ENCODE measurements around the gene CELF5. TPM values are rescaled to one million over a fixed set of nuclear protein-coding genes. Genes with fewer than 3 reads are reported as not detected.

CELF5 gene
- 0.07 TPM in 1 of 2 replicates, not detected in the other for total RNA-seq

GRCh38 chr19:3224346-3225168 lies at the start of gene CELF5:
Gene CELF5, plus strand, starts transcription at chr19:3224661. Its CDS starts 79 bp downstream, at chr19:3224740.

GRCh38 chr19:3178377-3178972 lies 46.0 kb upstream of the CELF5 start, which contains the start of gene S1PR4:
Gene S1PR4, plus strand, starts transcription at chr19:3178769. Its CDS starts 24 bp downstream, at chr19:3178793.

GRCh38 chr19:3185461-3186159 lies 38.9 kb upstream of the CELF5 start, which contains the start of gene NCLN:
Gene NCLN, plus strand, starts transcription at chr19:3185930. Its CDS starts 101 bp downstream, at chr19:3186031.

Other genes starting within 250 kb of the CELF5 start
- gene TLE6, start 247.1 kb upstream of the CELF5 start, total RNA-seq = 0.28 TPM in 1 of 2 replicates, not detected in the other
- 0.34 and 3.9 TPM in 2 replicates for gene TLE2, start 195.4 kb upstream of the CELF5 start, total RNA-seq
- 85.4 and 251 TPM in 2 replicates for gene TLE5, start 162.2 kb upstream of the CELF5 start, total RNA-seq
- gene GNA11, start 130.3 kb upstream of the CELF5 start, total RNA-seq = 44.8 and 62.5 TPM in 2 replicates
- 93.0 and 95.7 TPM in 2 replicates for gene GNA15, start 88.6 kb upstream of the CELF5 start, total RNA-seq
- 0.43 TPM in 1 of 2 replicates, not detected in the other for gene S1PR4, start 45.9 kb upstream of the CELF5 start, total RNA-seq
- gene NCLN, start 38.7 kb upstream of the CELF5 start, total RNA-seq = 42.0 and 96.2 TPM in 2 replicates
- gene NFIC, start 141.9 kb downstream of the CELF5 start, total RNA-seq = 13.3 and 75.2 TPM in 2 replicates

Data from nasal cavity respiratory epithelium epithelial cell of viscerocranial mucosa (primary cell).